ENCODE data around the gene WNT1. TPM values are rescaled to one million over a fixed set of nuclear protein-coding genes. Genes with fewer than 3 reads are reported as not detected.
A peak's percentile ranks its signal among the peaks of the same experiment; 100 is the strongest.

Gene WNT1
- total RNA-seq, 1 donor from 2014 or later = not detected

GRCh38 chr12:48934312-48934706, 43.8 kb upstream of the WNT1 start:
- TF ChIP-seq POLR2AphosphoS5 (IDR thresholded peaks at IDR 0.05; ENCODE audit: insufficient read depth in 1 of 2, low read depth in 1 of 2) (no peak), POLR2A (IDR thresholded peaks at IDR 0.05) (no peak), CTCF (IDR thresholded peaks at IDR 0.05) (no peak)
- Histone ChIP-seq H3K27me3 (no peaks in the 10 kb centered on the region), H3K9me3 (no peaks in the 10 kb centered on the region), H3K4me3 (no peak overlapping the region), H3K4me1 (no peaks in the 10 kb centered on the region), H3K27ac (no peak overlapping the region), H3K36me3 (peaks cover 0 to 30% of the 10 kb centered on the region in 2 donors)
- no peak for DNase-seq (ENCODE audit: extremely low spot score in 2 of 2)
- intact Hi-C loops (cut with DNase I) = no loop called here

- DNase-seq (ENCODE audit: extremely low spot score in 2 of 2) = no peak
- TF ChIP-seq CTCF (IDR thresholded peaks at IDR 0.05) = peak; percentile 53 to 81 (median 79)
- no peak for TF ChIP-seq POLR2A (IDR thresholded peaks at IDR 0.05)
- Histone ChIP-seq H3K4me3 (no peak overlapping the region), H3K9me3 (no peaks in the 10 kb centered on the region), H3K36me3 (peaks cover 0 to 29% of the 10 kb centered on the region in 2 donors), H3K4me1 (peaks cover 12% of the 10 kb centered on the region), H3K27ac (no peak overlapping the region), H3K27me3 (no peaks in the 10 kb centered on the region)
- intact Hi-C loops (cut with DNase I) = no loop called here
Observed at GRCh38 chr12:48936379-48936979, 41.6 kb upstream of the WNT1 start.

GRCh38 chr12:48937170-48937569, 41.0 kb upstream of the WNT1 start:
- no peak for DNase-seq (ENCODE audit: extremely low spot score in 2 of 2)
- peaks cover 18% of the 10 kb centered on the region for H3K4me1 ChIP-seq
- intact Hi-C loops (cut with DNase I) = no loop called here
- H3K9me3 ChIP-seq = no peaks in the 10 kb centered on the region
- peaks cover 0 to 25% of the 10 kb centered on the region in 2 donors for H3K36me3 ChIP-seq
- no peak overlapping the region for H3K4me3 ChIP-seq
- TF ChIP-seq POLR2AphosphoS5 (IDR thresholded peaks at IDR 0.05; ENCODE audit: insufficient read depth in 1 of 2, low read depth in 1 of 2) (no peak), POLR2A (IDR thresholded peaks at IDR 0.05) (no peak), CTCF (IDR thresholded peaks at IDR 0.05) (no peak)
- H3K27ac ChIP-seq = no peak overlapping the region
- H3K27me3 ChIP-seq = no peaks in the 10 kb centered on the region

GRCh38 chr12:48938805-48939204, 39.3 kb upstream of the WNT1 start:
- no peaks in the 10 kb centered on the region for H3K9me3 ChIP-seq
- H3K27ac ChIP-seq = no peak overlapping the region
- peaks cover 29% of the 10 kb centered on the region for H3K4me1 ChIP-seq
- intact Hi-C loops (cut with DNase I) = no loop called here
- no peak overlapping the region for H3K4me3 ChIP-seq
- no peaks in the 10 kb centered on the region for H3K27me3 ChIP-seq
- peaks cover 0 to 25% of the 10 kb centered on the region in 2 donors for H3K36me3 ChIP-seq
- no peak for DNase-seq (ENCODE audit: extremely low spot score in 2 of 2)
- TF ChIP-seq POLR2A (IDR thresholded peaks at IDR 0.05) = no peak
- TF ChIP-seq POLR2AphosphoS5 (IDR thresholded peaks at IDR 0.05; ENCODE audit: insufficient read depth in 1 of 2, low read depth in 1 of 2) = no peak
- no peak for TF ChIP-seq CTCF (IDR thresholded peaks at IDR 0.05)

GRCh38 chr12:48940181-48940580, 37.9 kb upstream of the WNT1 start:
- H3K36me3 ChIP-seq = peaks cover 0 to 25% of the 10 kb centered on the region in 2 donors
- H3K27ac ChIP-seq = no peak overlapping the region
- H3K4me3 ChIP-seq = no peak overlapping the region
- no peak for DNase-seq (ENCODE audit: extremely low spot score in 2 of 2)
- H3K4me1 ChIP-seq = peaks cover 38% of the 10 kb centered on the region
- no peak for TF ChIP-seq POLR2AphosphoS5 (IDR thresholded peaks at IDR 0.05; ENCODE audit: insufficient read depth in 1 of 2, low read depth in 1 of 2)
- TF ChIP-seq CTCF (IDR thresholded peaks at IDR 0.05) = no peak
- TF ChIP-seq POLR2A (IDR thresholded peaks at IDR 0.05) = no peak
- intact Hi-C loops (cut with DNase I) = loop anchor here (5.0 to 10.0 kb wide), 2 partner anchors 85 to 558 kb away; partner anchors contain the start of gene DDX23
- H3K9me3 ChIP-seq = no peaks in the 10 kb centered on the region
- H3K27me3 ChIP-seq = no peaks in the 10 kb centered on the region
